ENCODE measurements around the gene FCN3. TPM values are rescaled to one million over a fixed set of nuclear protein-coding genes. Genes with fewer than 3 reads are reported as not detected.

The FCN3 gene
- total RNA-seq, 4 donors from 2014 or later: 13.2 to 35.7 (median 19.3) TPM

DNA sequence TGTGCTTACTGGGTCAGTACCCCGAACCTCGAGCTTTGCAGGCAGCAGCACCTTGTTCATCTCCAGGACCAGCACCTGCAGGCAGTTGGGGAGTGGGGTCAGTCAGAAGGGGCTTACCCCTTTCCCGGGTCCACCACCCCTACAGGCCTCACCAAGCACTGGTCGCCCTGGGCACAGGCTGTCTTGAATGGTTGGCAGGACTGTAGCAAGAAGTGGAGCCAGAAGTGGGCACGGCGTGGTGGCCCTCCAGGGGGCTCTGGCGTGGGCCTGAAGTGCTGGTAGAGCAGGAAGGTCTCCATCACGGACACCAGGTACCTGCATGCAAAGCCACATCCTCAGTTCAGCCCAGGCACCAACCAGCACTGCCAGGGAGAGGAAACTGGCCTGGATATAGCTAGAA lies 13.1 kb downstream of the FCN3 start:
- peaks cover 10% of the 10 kb centered on the region in 2 donors for H3K4me1 ChIP-seq
- DNase-seq (no peak), ATAC-seq (no peak)
- no peaks in the 10 kb centered on the region for H3K9me3 ChIP-seq
- H3K4me3 ChIP-seq: no peak overlapping the region
- no peaks in the 10 kb centered on the region for H3K27me3 ChIP-seq
- TF ChIP-seq, protein P1, sequence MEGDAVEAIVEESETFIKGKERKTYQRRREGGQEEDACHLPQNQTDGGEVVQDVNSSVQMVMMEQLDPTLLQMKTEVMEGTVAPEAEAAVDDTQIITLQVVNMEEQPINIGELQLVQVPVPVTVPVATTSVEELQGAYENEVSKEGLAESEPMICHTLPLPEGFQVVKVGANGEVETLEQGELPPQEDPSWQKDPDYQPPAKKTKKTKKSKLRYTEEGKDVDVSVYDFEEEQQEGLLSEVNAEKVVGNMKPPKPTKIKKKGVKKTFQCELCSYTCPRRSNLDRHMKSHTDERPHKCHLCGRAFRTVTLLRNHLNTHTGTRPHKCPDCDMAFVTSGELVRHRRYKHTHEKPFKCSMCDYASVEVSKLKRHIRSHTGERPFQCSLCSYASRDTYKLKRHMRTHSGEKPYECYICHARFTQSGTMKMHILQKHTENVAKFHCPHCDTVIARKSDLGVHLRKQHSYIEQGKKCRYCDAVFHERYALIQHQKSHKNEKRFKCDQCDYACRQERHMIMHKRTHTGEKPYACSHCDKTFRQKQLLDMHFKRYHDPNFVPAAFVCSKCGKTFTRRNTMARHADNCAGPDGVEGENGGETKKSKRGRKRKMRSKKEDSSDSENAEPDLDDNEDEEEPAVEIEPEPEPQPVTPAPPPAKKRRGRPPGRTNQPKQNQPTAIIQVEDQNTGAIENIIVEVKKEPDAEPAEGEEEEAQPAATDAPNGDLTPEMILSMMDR (IDR thresholded peaks at IDR 0.05 in 4 of 5, conservative IDR thresholded peaks at IDR 0.05 in 1 of 5): no peak
- TF ChIP-seq POLR2A (IDR thresholded peaks at IDR 0.05): no peak
- in situ Hi-C loops (cut with MboI; ENCODE audit: low sequenced_read_pairs in 4 of 4) (no loop called here), intact Hi-C loops (cut with DNase I; ENCODE audit: low total_unique reads) (no loop called here)
- H3K27ac ChIP-seq: no peak overlapping the region
- H3K36me3 ChIP-seq: peaks cover 0 to 40% of the 10 kb centered on the region in 2 donors

- Histone ChIP-seq H3K36me3 (peaks cover 0 to 45% of the 10 kb centered on the region in 2 donors), H3K4me3 (no peak overlapping the region), H3K27me3 (no peaks in the 10 kb centered on the region), H3K4me1 (peaks cover 10% of the 10 kb centered on the region in 2 donors), H3K9me3 (no peaks in the 10 kb centered on the region), H3K27ac (no peak overlapping the region)
- DNase-seq (no peak), ATAC-seq (no peak)
- intact Hi-C loops (cut with DNase I; ENCODE audit: low total_unique reads): no loop called here
- TF ChIP-seq, protein P1 (IDR thresholded peaks at IDR 0.05 in 4 of 5, conservative IDR thresholded peaks at IDR 0.05 in 1 of 5): no peak
- TF ChIP-seq POLR2A (IDR thresholded peaks at IDR 0.05): no peak
- in situ Hi-C loops (cut with MboI; ENCODE audit: low sequenced_read_pairs in 4 of 4): no loop called here
These were observed 13.6 kb downstream of the FCN3 start for GRCh38 chr1:27361044-27361402.

- no peaks in the 10 kb centered on the region for H3K9me3 ChIP-seq
- H3K4me3 ChIP-seq: peak overlapping the region in 1 of 4 donors; percentile 5
- no peaks in the 10 kb centered on the region for H3K27me3 ChIP-seq
- H3K36me3 ChIP-seq: peaks cover 0 to 52% of the 10 kb centered on the region in 2 donors
- in situ Hi-C loops (cut with MboI; ENCODE audit: low sequenced_read_pairs in 4 of 4) (no loop called here), intact Hi-C loops (cut with DNase I; ENCODE audit: low total_unique reads) (no loop called here)
- peaks cover 10% of the 10 kb centered on the region in 2 donors for H3K4me1 ChIP-seq
- DNase-seq (no peak), ATAC-seq (no peak)
- no peak overlapping the region for H3K27ac ChIP-seq
- no peak for TF ChIP-seq POLR2A (IDR thresholded peaks at IDR 0.05)
- TF ChIP-seq, protein P1 (IDR thresholded peaks at IDR 0.05 in 4 of 5, conservative IDR thresholded peaks at IDR 0.05 in 1 of 5): no peak
These were observed 14.2 kb downstream of the FCN3 start for GRCh38 chr1:27360159-27361043.

DNA sequence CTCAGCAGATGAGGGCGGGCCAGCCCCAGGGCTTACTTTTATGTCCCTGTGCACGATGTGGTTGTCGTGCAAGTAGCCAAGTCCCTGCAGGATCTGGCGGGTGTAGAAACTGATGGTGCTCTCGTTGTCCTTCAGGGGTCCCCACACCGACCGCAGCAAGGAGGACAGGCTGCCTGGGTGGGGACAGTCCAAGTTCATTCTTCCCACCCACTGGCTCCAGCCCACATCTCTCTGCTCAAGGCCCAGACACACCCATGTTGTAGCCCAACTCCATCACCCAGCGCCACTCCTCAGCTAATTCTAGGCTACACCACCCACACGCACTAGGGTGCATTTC lies 14.8 kb downstream of the FCN3 start:
- in situ Hi-C loops (cut with MboI; ENCODE audit: low sequenced_read_pairs in 4 of 4) (loop anchor here in 2 of 4 donors (5.0 kb wide), 1 partner anchor 33 kb away; the partner anchor contains the start of gene GPR3 (in 2 of the 2)), intact Hi-C loops (cut with DNase I; ENCODE audit: low total_unique reads) (no loop called here)
- Histone ChIP-seq H3K4me3 (no peak overlapping the region), H3K27me3 (no peaks in the 10 kb centered on the region), H3K36me3 (peaks cover 0 to 58% of the 10 kb centered on the region in 2 donors), H3K27ac (no peak overlapping the region), H3K9me3 (no peaks in the 10 kb centered on the region), H3K4me1 (peaks cover 5% of the 10 kb centered on the region in 2 donors)
- ATAC-seq (no peak), DNase-seq (no peak)
- TF ChIP-seq, protein P1 (IDR thresholded peaks at IDR 0.05 in 4 of 5, conservative IDR thresholded peaks at IDR 0.05 in 1 of 5): no peak
- no peak for TF ChIP-seq POLR2A (IDR thresholded peaks at IDR 0.05)

Measured in gastrocnemius medialis (tissue), 4 donors.